Transverse colon (tissue), 4 donors: Measurements from ENCODE around the gene MOV10L1.

Experiments used
- POLR2A ChIP-seq: fragments of 450-650 bp; IDR thresholded peaks from one replicate; pipeline ENCODE4 v1.6.1; 2016; ENCODE audit warnings: antibody characterized with exemption, mild to moderate bottlenecking, moderate library complexity
- POLR2AphosphoS5 ChIP-seq, 3 donors: sonication (generic); formaldehyde crosslinking; IDR thresholded peaks; one replicate each; pipeline ENCODE4 v1.6.1; 2016; ENCODE audit warnings: antibody characterized with exemption in 3 of 3
- TF ChIP-seq, protein P1 (sequence below), 5 experiments: fragments of 200-600 bp in 3 of 5; fragments of 450-650 bp in 2 of 5; sonication (generic) in 3 of 5; IDR thresholded peaks; 1 replicate in 2 of 5; 2 replicates in 3 of 5; pipeline ENCODE4 v1.5.1; 2016 to 2017; ENCODE audit warnings: antibody characterized with exemption in 5 of 5, inconsistent platforms in 3 of 5, mild to moderate bottlenecking in 2 of 5, moderate library complexity in 1 of 5

DNA sequence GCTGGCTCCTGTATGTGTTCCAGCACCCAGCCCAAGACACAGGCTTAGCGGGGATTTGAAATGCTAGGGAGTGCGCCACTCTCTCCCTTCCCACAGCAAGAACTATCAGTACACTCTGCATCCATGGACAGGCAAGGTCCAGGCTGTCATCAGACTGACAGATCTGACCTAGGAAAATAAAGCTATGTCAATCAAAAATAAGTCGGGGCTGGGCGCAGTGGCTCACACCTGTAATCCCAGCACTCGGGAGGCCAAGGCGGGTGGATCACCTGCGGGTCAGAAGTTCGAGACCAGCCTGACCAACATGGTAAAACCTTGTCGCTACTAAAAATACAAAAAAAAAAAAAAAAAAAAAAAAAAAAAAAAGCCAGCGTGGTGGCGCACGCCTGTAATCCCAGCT, 1.7 kb upstream of the MOV10L1 start:
- no peak for TF ChIP-seq POLR2AphosphoS5 (IDR thresholded peaks at IDR 0.05)
- TF ChIP-seq, protein P1, sequence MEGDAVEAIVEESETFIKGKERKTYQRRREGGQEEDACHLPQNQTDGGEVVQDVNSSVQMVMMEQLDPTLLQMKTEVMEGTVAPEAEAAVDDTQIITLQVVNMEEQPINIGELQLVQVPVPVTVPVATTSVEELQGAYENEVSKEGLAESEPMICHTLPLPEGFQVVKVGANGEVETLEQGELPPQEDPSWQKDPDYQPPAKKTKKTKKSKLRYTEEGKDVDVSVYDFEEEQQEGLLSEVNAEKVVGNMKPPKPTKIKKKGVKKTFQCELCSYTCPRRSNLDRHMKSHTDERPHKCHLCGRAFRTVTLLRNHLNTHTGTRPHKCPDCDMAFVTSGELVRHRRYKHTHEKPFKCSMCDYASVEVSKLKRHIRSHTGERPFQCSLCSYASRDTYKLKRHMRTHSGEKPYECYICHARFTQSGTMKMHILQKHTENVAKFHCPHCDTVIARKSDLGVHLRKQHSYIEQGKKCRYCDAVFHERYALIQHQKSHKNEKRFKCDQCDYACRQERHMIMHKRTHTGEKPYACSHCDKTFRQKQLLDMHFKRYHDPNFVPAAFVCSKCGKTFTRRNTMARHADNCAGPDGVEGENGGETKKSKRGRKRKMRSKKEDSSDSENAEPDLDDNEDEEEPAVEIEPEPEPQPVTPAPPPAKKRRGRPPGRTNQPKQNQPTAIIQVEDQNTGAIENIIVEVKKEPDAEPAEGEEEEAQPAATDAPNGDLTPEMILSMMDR (IDR thresholded peaks at IDR 0.05) = no peak
- TF ChIP-seq POLR2A = no peak
